Measurements from ENCODE around the gene IRX4. TPM values are rescaled to one million over a fixed set of nuclear protein-coding genes. Genes with fewer than 3 reads are reported as not detected.

IRX4 gene
- total and polyA plus RNA-seq, 7 donors = 0.05 to 0.65 (median 0.48) TPM; not detected in 4

GRCh38 chr5:1919209-1919566, 36.5 kb upstream of the IRX4 start:
- DNase-seq = no peak
- H3K36me3 ChIP-seq (ENCODE audit: insufficient read depth in 1 of 2, low read depth in 1 of 2) = no peaks in the 10 kb centered on the region
- H3K9me3 ChIP-seq = no peaks in the 10 kb centered on the region
- no peak overlapping the region for H3K4me3 ChIP-seq
- no peak for TF ChIP-seq CTCF (IDR thresholded peaks at IDR 0.05)
- H3K27me3 ChIP-seq (ENCODE audit: insufficient read depth in 3 of 3, low read length in 2 of 3) = peaks cover 0 to 10% (median 2%) of the 10 kb centered on the region in 3 donors
- intact Hi-C loops (cut with DNase I) = no loop called here
- ATAC-seq = no peak
- H3K4me1 ChIP-seq = no peaks in the 10 kb centered on the region
- H3K27ac ChIP-seq = no peak overlapping the region
- WGBS, 3 donors = 80 to 86% (median 82%) methylated on average over 9 of the region's 9 CpGs

- intact Hi-C loops (cut with DNase I) = no loop called here
- Histone ChIP-seq H3K4me1 (no peaks in the 10 kb centered on the region), H3K36me3 (ENCODE audit: insufficient read depth in 1 of 2, low read depth in 1 of 2) (no peaks in the 10 kb centered on the region), H3K27me3 (ENCODE audit: insufficient read depth in 3 of 3, low read length in 2 of 3) (peaks cover 0 to 6% (median 2%) of the 10 kb centered on the region in 3 donors), H3K9me3 (no peaks in the 10 kb centered on the region), H3K27ac (no peak overlapping the region), H3K4me3 (no peak overlapping the region)
- ATAC-seq = no peak
- no peak for TF ChIP-seq CTCF (IDR thresholded peaks at IDR 0.05)
- 72 to 75% (median 74%) methylated on average over 18 of the region's 18 CpGs for WGBS, 3 donors
- no peak for DNase-seq
Measured at GRCh38 chr5:1918488-1919208, 35.9 kb upstream of the IRX4 start.

DNA sequence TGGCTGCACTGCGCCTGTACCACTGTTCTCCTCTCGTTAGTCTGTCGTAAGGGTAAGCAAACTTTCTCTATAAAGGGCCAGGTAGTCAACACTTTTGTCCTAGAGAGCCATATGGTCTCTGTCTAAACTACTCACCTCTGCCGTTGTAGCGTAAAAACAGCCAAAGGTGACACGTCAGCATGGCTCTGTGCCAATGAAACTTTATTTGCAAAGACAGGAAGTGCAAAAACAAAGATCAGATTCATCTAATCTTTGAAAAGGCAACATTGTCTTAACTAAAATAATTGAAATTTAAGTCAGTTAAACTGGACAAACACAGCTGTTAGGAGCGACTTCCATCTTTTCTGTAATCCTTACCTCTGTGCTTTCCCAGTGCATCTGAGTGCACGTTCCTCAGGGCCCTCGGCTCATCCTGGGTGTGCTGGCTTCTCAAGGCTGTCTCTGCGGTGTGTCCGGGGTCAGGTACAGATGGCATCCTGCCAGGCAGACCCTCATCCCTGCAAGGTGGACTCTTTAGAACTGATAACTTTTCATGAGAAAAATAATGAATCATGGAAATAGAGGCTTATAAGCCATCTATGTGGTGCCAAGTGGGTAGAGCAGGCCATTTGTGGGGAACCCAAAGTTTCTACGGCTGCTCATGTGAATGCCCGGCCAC, 35.2 kb upstream of the IRX4 start:
- no peaks in the 10 kb centered on the region for H3K4me1 ChIP-seq
- H3K36me3 ChIP-seq (ENCODE audit: insufficient read depth in 1 of 2, low read depth in 1 of 2) = no peaks in the 10 kb centered on the region
- WGBS, 3 donors = 49 to 55% (median 53%) methylated on average over 13 of the region's 13 CpGs
- DNase-seq = no peak
- no peak overlapping the region for H3K27ac ChIP-seq
- no peaks in the 10 kb centered on the region for H3K9me3 ChIP-seq
- no peak overlapping the region for H3K4me3 ChIP-seq
- TF ChIP-seq CTCF (IDR thresholded peaks at IDR 0.05) = no peak
- intact Hi-C loops (cut with DNase I) = no loop called here
- ATAC-seq = no peak
- H3K27me3 ChIP-seq (ENCODE audit: insufficient read depth in 3 of 3, low read length in 2 of 3) = peaks cover 0 to 2% (median 0%) of the 10 kb centered on the region in 3 donors

GRCh38 chr5:1916041-1917001, 33.6 kb upstream of the IRX4 start:
- H3K9me3 ChIP-seq = no peaks in the 10 kb centered on the region
- ATAC-seq (no peak), DNase-seq (no peak)
- H3K4me1 ChIP-seq = no peaks in the 10 kb centered on the region
- WGBS, 3 donors = 67 to 68% (median 67%) methylated on average over 32 to 34 of the region's 34 CpGs
- no peak for TF ChIP-seq CTCF (IDR thresholded peaks at IDR 0.05)
- H3K27ac ChIP-seq = no peak overlapping the region
- no peaks in the 10 kb centered on the region for H3K36me3 ChIP-seq (ENCODE audit: insufficient read depth in 1 of 2, low read depth in 1 of 2)
- H3K4me3 ChIP-seq = no peak overlapping the region
- H3K27me3 ChIP-seq (ENCODE audit: insufficient read depth in 3 of 3, low read length in 2 of 3) = no peaks in the 10 kb centered on the region
- intact Hi-C loops (cut with DNase I) = no loop called here
